GM21619 (cell line): ENCODE results near the gene TNS1.
"Not testable (repeated sequence)": the region's sequence is repeated elsewhere in the genome, so short reads cannot be mapped to it uniquely, and the experiment has no call there.

Source experiments
- ATAC-seq: cut with Tn5 transposase; IDR thresholded peaks from one replicate; pipeline ENCODE4 v1.9.1; 2021; ENCODE audit not compliant: unreplicated experiment

Gene TNS1

GRCh38 chr2:218030409-218031195 lies 27.8 kb upstream of the TNS1 start:
- ATAC-seq: no peak

- no peak for ATAC-seq
Observed at GRCh38 chr2:218029366-218030360, 26.9 kb upstream of the TNS1 start.

- no peak for ATAC-seq
Observed at GRCh38 chr2:218028562-218029348, 26.0 kb upstream of the TNS1 start.

GRCh38 chr2:218028189-218028495 lies 25.3 kb upstream of the TNS1 start:
- ATAC-seq: no peak

GRCh38 chr2:218027426-218028188 lies 24.8 kb upstream of the TNS1 start:
- ATAC-seq: no peak

- no peak for ATAC-seq
Observed at GRCh38 chr2:218026676-218027425, 24.1 kb upstream of the TNS1 start.

- ATAC-seq: no peak
Observed at GRCh38 chr2:218026244-218026643, 23.4 kb upstream of the TNS1 start.

- ATAC-seq: no peak
Observed at GRCh38 chr2:218024871-218025270, 22.1 kb upstream of the TNS1 start.

- ATAC-seq: no peak
Observed at GRCh38 chr2:218024336-218024735, 21.5 kb upstream of the TNS1 start.

GRCh38 chr2:218023636-218024035 lies 20.8 kb upstream of the TNS1 start:
- no peak for ATAC-seq

GRCh38 chr2:218022851-218023530 lies 20.2 kb upstream of the TNS1 start:
- ATAC-seq: no peak

GRCh38 chr2:218022131-218022850 lies 19.5 kb upstream of the TNS1 start:
- no peak for ATAC-seq

GRCh38 chr2:218021536-218022071 lies 18.8 kb upstream of the TNS1 start:
- no peak for ATAC-seq

- no peak for ATAC-seq
Observed at GRCh38 chr2:218020966-218021535, 18.3 kb upstream of the TNS1 start.

- ATAC-seq: no peak
Observed at GRCh38 chr2:218020281-218020680, 17.5 kb upstream of the TNS1 start.

GRCh38 chr2:218019411-218020060 lies 16.7 kb upstream of the TNS1 start:
- no peak for ATAC-seq

GRCh38 chr2:218018842-218019125 lies 16.0 kb upstream of the TNS1 start:
- ATAC-seq: not testable (repeated sequence)
